BLaER1 treated with 17β-estradiol and CSF1 and Interleukin-3, amounts not matched to agents 10 nM and 100 nM (cell line): Measurements from ENCODE around the gene AOX1.
"Not testable (repeated sequence)": the region's sequence is repeated elsewhere in the genome, so short reads cannot be mapped to it uniquely, and the experiment has no call there.

Source experiments
- H3K27ac ChIP-seq, 11 experiments: shearing (Covaris generic); formaldehyde crosslinking; 2 replicates each; pipeline ENCODE4 v1.8.1; 2022
- H3K27me3 ChIP-seq, 11 experiments: shearing (Covaris generic); formaldehyde crosslinking; 2 replicates each; pipeline ENCODE4 v1.8.1; 2022
- H3K36me3 ChIP-seq, 11 experiments: shearing (Covaris generic); formaldehyde crosslinking; 2 replicates each; pipeline ENCODE4 v1.8.1; 2022
- H3K4me1 ChIP-seq, 10 experiments: shearing (Covaris generic); formaldehyde crosslinking; 2 replicates each; pipeline ENCODE4 v1.8.1; 2022
- H3K4me2 ChIP-seq, 11 experiments: shearing (Covaris generic); formaldehyde crosslinking; 2 replicates each; pipeline ENCODE4 v1.8.1; 2022
- H3K4me3 ChIP-seq, 10 experiments: shearing (Covaris generic); formaldehyde crosslinking; 2 replicates each; pipeline ENCODE4 v1.8.1; 2022
- H3K9ac ChIP-seq, 11 experiments: shearing (Covaris generic); formaldehyde crosslinking; 2 replicates each; pipeline ENCODE4 v1.8.1; 2022
- H3K9me3 ChIP-seq, 11 experiments: shearing (Covaris generic); formaldehyde crosslinking; replicated peaks in 1 of 11; 2 replicates each; pipeline ENCODE4 v1.8.1; 2022
- H4K20me1 ChIP-seq, 11 experiments: shearing (Covaris generic); formaldehyde crosslinking; 2 replicates each; pipeline ENCODE4 v1.8.1; 2022
- Cebpa-rat ChIP-seq, 11 experiments: shearing (Covaris generic); IDR thresholded peaks; 2 replicates each; pipeline ENCODE4 v1.8.1; 2022

AOX1 gene

DNA sequence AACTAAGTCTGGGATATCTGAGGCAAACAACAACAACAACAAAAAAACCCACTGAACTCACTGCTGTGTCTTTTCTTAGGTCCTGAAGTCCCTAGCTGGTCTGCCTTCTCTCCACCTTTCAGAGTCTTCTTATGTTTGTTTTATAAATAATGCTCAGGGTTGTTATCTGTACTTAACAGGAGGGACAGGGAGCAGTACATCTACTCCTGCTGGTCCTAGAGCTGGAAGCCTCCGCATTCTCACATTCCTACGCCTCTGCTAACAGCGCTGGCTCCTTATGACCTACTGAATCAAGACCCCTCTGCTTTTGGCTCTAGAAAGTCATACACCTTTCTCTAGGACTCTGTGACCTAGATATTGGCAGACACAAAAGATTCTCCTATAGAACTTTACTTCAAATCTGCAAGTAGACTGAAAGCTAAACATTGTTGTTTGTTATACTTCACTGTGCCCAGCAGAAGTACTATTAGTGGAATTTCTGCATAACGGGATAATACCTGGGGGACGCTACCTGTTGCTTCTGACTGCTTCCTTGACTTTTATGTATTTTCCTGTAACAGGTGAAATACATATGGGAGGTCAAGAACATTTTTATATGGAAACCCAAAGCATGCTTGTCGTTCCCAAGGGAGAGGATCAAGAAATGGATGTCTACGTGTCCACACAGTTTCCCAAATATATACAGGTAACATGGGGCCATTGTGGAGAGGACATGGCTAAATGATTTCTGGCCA, 48.6 kb downstream of the AOX1 start:
- Histone ChIP-seq H3K9ac (peak overlapping the region in 4 of 11 experiments; percentile 26 to 65 (median 40); a peak in 4 of 22 replicates), H4K20me1 (no peaks in the 10 kb centered on the region), H3K4me3 (no peak overlapping the region), H3K27ac (peak overlapping the region in 10 of 11 experiments; percentile 5 to 90 (median 76); a peak in 15 of 22 replicates), H3K27me3 (no peaks in the 10 kb centered on the region), H3K4me2 (peak overlapping the region in 6 of 11 experiments; percentile 51 to 88 (median 79); a peak in 10 of 22 replicates), H3K4me1 (peaks cover 0 to 45% (median 15%) of the 10 kb centered on the region in 10 experiments; a peak in 14 of 20 replicates), H3K36me3 (no peaks in the 10 kb centered on the region), H3K9me3 (peaks cover 0 to 19% (median 7%) of the 10 kb centered on the region in 11 experiments; a peak in 12 of 22 replicates)
- no peak for TF ChIP-seq Cebpa-rat (IDR thresholded peaks at IDR 0.05)

DNA sequence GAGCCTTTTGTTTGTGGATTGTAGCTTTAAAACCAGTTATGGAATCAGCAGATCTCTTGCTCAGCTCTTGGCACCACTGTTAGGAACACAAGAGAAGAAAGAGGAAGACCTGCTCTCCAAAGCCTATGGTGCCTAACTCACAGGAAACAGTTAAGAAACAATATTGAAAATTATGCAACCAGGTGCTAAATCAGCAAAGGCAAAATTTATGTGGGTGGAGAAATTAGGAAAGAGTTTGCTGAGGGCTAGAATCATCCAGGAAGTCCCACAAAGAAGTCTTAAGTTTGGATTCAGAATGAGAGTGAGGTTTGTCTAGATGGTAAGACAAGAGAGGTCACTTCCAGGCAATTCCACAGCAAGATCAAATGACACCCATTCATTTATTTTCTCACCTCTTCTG, 49.4 kb downstream of the AOX1 start:
- Histone ChIP-seq H3K4me2 (peak overlapping the region in 9 of 11 experiments; percentile 4 to 88 (median 70); a peak in 16 of 22 replicates), H3K9ac (peak overlapping the region in 6 of 11 experiments; percentile 39 to 71 (median 66); a peak in 10 of 22 replicates), H3K4me1 (peaks cover 0 to 45% (median 15%) of the 10 kb centered on the region in 10 experiments; a peak in 14 of 20 replicates), H3K27me3 (no peaks in the 10 kb centered on the region), H4K20me1 (no peaks in the 10 kb centered on the region), H3K4me3 (peak overlapping the region in 1 of 10 experiments; percentile 37; a peak in 1 of 20 replicates), H3K27ac (peak overlapping the region; percentile 29 to 90 (median 76); a peak in 20 of 22 replicates), H3K9me3 (peaks cover 0 to 19% (median 7%) of the 10 kb centered on the region in 11 experiments; a peak in 12 of 22 replicates), H3K36me3 (no peaks in the 10 kb centered on the region)
- peak in 7 of 11 experiments; percentile 42 to 86 (median 82); a peak in 13 of 22 replicates for TF ChIP-seq Cebpa-rat (IDR thresholded peaks at IDR 0.05)

DNA sequence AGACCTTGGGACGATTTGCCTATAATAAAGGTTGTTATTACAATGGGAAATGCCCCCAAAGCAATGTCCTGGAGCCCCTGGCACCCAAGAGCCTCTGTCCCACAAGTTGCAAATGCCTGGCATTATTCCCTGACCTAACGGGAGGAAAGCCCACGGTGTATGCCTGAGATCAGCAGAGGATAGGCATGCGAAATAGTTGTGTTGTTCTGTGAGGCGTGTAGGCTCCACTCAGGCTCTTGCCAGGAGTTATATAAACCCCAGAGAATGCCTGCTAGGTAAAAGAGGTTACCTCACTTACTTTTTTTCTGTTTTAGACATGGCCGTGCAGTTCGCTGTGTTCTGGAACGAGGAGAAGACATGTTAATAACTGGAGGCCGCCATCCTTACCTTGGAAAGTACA, 52.1 kb downstream of the AOX1 start:
- H3K27ac ChIP-seq, result peak overlapping the region in 1 of 11 experiments; percentile 0; a peak in 1 of 22 replicates
- 0 out of 22 replicates have a peak overlapping the region, but pooled peaks of 2 of the 11 experiments have one; percentile 2 to 25 for H3K4me2 ChIP-seq
- H3K9ac ChIP-seq, result no peak overlapping the region
- no peaks in the 10 kb centered on the region for H4K20me1 ChIP-seq
- peaks cover 0 to 45% (median 15%) of the 10 kb centered on the region in 10 experiments; a peak in 14 of 20 replicates for H3K4me1 ChIP-seq
- peaks cover 0 to 14% (median 2%) of the 10 kb centered on the region in 11 experiments; a peak in 12 of 22 replicates for H3K9me3 ChIP-seq
- H3K4me3 ChIP-seq, result no peak overlapping the region
- no peaks in the 10 kb centered on the region for H3K36me3 ChIP-seq
- TF ChIP-seq Cebpa-rat (IDR thresholded peaks at IDR 0.05), result no peak
- no peaks in the 10 kb centered on the region for H3K27me3 ChIP-seq

DNA sequence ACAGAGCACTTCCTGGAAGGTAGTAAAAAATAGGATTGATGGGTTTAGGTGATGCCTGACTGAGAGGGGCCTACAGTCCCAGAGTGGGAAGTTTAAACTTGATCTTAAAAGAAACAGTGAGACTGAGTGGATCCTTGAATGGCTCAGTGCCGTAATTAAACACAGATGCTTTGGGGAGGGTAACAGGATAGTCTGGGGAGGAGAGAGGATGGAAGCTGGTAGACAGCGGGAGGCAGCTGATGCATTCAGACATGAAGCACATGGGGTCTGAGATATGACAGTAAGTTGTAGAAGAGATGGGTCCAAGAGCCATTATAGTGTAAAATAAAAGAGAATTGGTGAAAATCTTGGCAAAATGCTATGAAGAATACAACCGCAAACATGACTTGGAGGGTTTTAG, 54.4 kb downstream of the AOX1 start:
- Histone ChIP-seq H3K9me3 (no peaks in the 10 kb centered on the region; a peak in 1 of 22 replicates), H3K4me3 (no peak overlapping the region), H4K20me1 (no peaks in the 10 kb centered on the region), H3K4me2 (no peak overlapping the region), H3K36me3 (no peaks in the 10 kb centered on the region), H3K9ac (no peak overlapping the region), H3K27ac (no peak overlapping the region), H3K4me1 (peaks cover 0 to 27% (median 9%) of the 10 kb centered on the region in 10 experiments; a peak in 14 of 20 replicates), H3K27me3 (no peaks in the 10 kb centered on the region)
- no peak for TF ChIP-seq Cebpa-rat (IDR thresholded peaks at IDR 0.05)

DNA sequence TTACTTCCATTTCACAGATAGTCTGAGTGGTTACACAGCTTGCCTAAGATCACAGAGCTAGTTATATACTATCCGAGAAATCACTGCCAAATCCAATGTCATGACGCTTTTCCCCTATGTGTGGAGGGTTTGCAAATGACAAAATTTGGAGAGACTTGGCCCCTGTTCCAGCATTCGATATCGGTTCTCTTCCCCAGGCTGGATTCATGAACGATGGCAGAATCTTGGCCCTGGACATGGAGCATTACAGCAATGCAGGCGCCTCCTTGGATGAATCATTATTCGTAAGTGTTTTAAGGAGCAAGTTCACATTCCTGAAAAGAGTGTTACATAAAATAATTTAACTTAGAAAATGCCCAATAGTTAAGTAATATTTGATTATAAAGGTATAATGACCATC, 55.1 kb downstream of the AOX1 start:
- no peaks in the 10 kb centered on the region for H3K36me3 ChIP-seq
- H3K27ac ChIP-seq, result no peak overlapping the region
- H3K4me3 ChIP-seq, result no peak overlapping the region
- no peak overlapping the region for H3K9ac ChIP-seq
- peaks cover 0 to 20% (median 2%) of the 10 kb centered on the region in 10 experiments; a peak in 11 of 20 replicates for H3K4me1 ChIP-seq
- H3K27me3 ChIP-seq, result no peaks in the 10 kb centered on the region
- no peaks in the 10 kb centered on the region; a peak in 1 of 22 replicates for H3K9me3 ChIP-seq
- no peaks in the 10 kb centered on the region for H4K20me1 ChIP-seq
- H3K4me2 ChIP-seq, result no peak overlapping the region
- no peak for TF ChIP-seq Cebpa-rat (IDR thresholded peaks at IDR 0.05)

DNA sequence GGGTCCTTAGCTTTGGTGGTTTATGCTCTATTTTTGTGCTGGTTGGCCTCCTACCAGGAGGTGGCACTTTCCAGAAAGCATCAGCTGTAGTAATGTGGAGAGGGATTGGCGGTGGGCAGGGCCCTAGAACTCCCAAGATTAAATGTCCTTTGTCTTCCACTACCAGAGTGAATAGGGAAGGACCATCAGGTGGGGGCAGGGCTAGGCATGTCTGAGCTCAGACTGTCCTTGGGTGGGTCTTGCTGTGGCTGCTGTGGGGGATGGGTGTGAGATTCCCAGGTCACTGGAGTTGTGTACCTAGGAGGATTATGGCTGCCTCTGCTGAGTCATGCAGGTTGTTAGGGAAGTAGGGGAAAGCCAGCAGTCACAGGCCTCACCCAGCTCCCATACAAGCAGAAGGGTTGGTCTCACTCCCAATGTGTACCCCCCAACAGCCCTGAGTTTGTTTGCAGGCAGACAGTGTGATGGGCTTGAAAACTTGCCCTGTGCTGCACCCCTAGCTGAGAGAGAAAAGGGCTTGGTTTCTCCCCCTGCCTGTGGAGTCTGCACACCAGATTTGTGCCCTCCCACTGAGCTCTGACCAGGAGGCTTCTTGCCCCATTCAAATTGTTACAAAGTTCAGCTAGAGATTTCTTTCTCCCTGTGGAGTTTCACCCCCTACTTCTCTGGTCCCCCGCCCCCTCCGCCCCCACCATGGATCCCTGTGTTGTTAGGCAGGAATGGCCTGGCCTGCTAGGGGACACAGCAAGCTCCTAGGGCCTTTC, 62.9 kb downstream of the AOX1 start:
- not testable (repeated sequence) for H3K27ac ChIP-seq, H3K36me3 ChIP-seq, H4K20me1 ChIP-seq, H3K4me1 ChIP-seq, H3K9me3 ChIP-seq, H3K4me3 ChIP-seq, H3K27me3 ChIP-seq, H3K9ac ChIP-seq
- peak overlapping the region in 2 of 11 experiments; percentile 12 to 18; a peak in 2 of 22 replicates for H3K4me2 ChIP-seq

DNA sequence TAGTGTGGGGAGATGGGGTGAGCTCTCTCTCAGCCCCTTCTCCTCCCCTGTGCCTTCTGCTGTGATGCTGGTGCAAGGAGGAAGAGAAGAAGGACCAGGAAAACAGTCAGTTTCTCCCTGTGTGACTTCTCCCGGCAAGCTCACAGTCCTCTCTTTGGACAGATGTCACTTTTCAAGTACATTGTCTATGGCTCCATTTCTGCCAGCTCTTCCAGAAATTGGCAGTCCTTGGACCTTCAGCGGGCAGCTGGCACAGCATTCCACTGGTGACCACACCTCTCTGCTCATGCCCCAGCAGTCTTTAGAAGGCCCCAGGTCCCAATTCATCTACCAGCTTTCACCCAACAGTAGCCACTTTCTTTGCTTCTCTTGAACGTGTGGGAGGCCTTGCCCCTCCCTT, 63.9 kb downstream of the AOX1 start:
- Histone ChIP-seq H3K36me3 (no peaks in the 10 kb centered on the region), H4K20me1 (no peaks in the 10 kb centered on the region), H3K27me3 (no peaks in the 10 kb centered on the region), H3K9ac (no peak overlapping the region), H3K4me3 (no peak overlapping the region), H3K4me1 (peaks cover 0 to 6% (median 0%) of the 10 kb centered on the region in 10 experiments; a peak in 2 of 20 replicates), H3K27ac (no peak overlapping the region), H3K9me3 (0 out of 22 replicates have a peak, but pooled peaks cover 0 to 9% (median 0%) of the 10 kb centered on the region in 11 experiments), H3K4me2 (no peak overlapping the region)
- TF ChIP-seq Cebpa-rat (IDR thresholded peaks at IDR 0.05), result no peak

DNA sequence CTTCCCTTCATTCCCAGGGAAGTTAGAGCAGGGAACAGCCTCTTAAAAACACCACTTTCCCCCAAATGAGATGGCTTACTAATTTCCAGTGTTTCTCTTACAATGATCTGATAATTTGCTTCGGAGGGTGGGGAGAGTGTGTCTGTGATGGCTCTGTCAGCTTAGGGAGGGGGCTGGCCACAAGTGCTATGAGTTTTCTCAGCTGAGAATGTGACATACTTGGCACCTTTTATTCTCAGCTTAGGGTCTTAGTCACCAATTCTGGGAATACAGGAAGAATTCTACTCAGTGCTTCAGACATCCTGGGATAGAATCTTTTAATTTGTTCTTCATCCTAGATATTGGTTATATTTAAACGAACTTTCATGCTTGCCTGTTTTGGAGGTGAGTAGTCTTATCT, 64.4 kb downstream of the AOX1 start:
- Histone ChIP-seq H3K4me2 (no peak overlapping the region), H3K36me3 (no peaks in the 10 kb centered on the region), H3K9me3 (0 out of 22 replicates have a peak, but pooled peaks cover 0 to 9% (median 0%) of the 10 kb centered on the region in 11 experiments), H3K9ac (no peak overlapping the region), H3K4me1 (peaks cover 0 to 6% (median 0%) of the 10 kb centered on the region in 10 experiments; a peak in 2 of 20 replicates), H3K4me3 (no peak overlapping the region), H4K20me1 (no peaks in the 10 kb centered on the region), H3K27ac (no peak overlapping the region), H3K27me3 (no peaks in the 10 kb centered on the region)
- TF ChIP-seq Cebpa-rat (IDR thresholded peaks at IDR 0.05), result no peak

DNA sequence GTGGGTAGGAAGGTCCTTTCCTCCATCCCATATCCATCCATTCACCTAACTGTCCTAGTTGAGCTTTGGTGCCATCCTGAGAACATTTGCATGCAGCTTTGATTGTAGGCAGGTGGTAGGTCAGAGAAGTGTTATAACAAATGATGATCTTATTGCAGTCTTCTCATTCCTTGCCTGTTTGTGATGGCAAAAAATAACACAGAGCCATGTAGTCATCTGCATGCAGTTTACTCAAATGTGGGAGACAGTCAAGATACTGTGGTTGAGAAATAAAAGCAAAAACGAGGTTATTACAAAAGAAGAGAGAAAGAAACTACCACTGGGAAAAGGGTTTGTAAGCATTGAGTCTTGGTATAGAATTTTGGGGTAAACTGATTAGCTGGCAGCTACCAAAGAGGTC, 66.3 kb downstream of the AOX1 start:
- Histone ChIP-seq H3K4me1 (peaks cover 0 to 6% (median 0%) of the 10 kb centered on the region in 10 experiments; a peak in 2 of 20 replicates), H4K20me1 (no peaks in the 10 kb centered on the region), H3K27me3 (no peaks in the 10 kb centered on the region), H3K36me3 (no peaks in the 10 kb centered on the region), H3K4me3 (no peak overlapping the region), H3K9ac (no peak overlapping the region), H3K4me2 (no peak overlapping the region), H3K9me3 (0 out of 22 replicates have a peak, but pooled peaks cover 0 to 9% (median 0%) of the 10 kb centered on the region in 11 experiments), H3K27ac (no peak overlapping the region)
- TF ChIP-seq Cebpa-rat (IDR thresholded peaks at IDR 0.05), result no peak
